GM19043 (cell line): ENCODE measurements around the gene PDGFC.

ENCODE experiments used
- ATAC-seq: cut with Tn5 transposase; IDR thresholded peaks from one replicate; pipeline ENCODE4 v1.9.1; 2021; ENCODE audit warnings: low read depth; ENCODE audit not compliant: unreplicated experiment

The PDGFC gene

GRCh38 chr4:156763511-156763910, 208.1 kb downstream of the PDGFC start:
- ATAC-seq: no peak

- ATAC-seq: no peak
These were observed 208.7 kb downstream of the PDGFC start for GRCh38 chr4:156762851-156763250.

GRCh38 chr4:156756118-156756517, 215.5 kb downstream of the PDGFC start:
- ATAC-seq: no peak

- ATAC-seq: no peak
These were observed 216.6 kb downstream of the PDGFC start for GRCh38 chr4:156754832-156755570.

- ATAC-seq: no peak
These were observed 220.1 kb downstream of the PDGFC start for GRCh38 chr4:156751486-156751885.

- ATAC-seq: no peak
These were observed 221.9 kb downstream of the PDGFC start for GRCh38 chr4:156749426-156750403.

GRCh38 chr4:156746111-156746510, 225.5 kb downstream of the PDGFC start:
- ATAC-seq: no peak

- ATAC-seq: no peak
These were observed 232.8 kb downstream of the PDGFC start for GRCh38 chr4:156738766-156739165.

- no peak for ATAC-seq
These were observed 236.4 kb downstream of the PDGFC start for GRCh38 chr4:156734965-156735895.

- no peak for ATAC-seq
These were observed 238.0 kb downstream of the PDGFC start for GRCh38 chr4:156733582-156733981.

- ATAC-seq: no peak
These were observed 239.0 kb downstream of the PDGFC start for GRCh38 chr4:156732634-156733033.

GRCh38 chr4:156729416-156729815, 242.2 kb downstream of the PDGFC start:
- ATAC-seq: no peak

GRCh38 chr4:156725257-156725656, 246.3 kb downstream of the PDGFC start:
- no peak for ATAC-seq

GRCh38 chr4:156723951-156724668, 247.5 kb downstream of the PDGFC start:
- no peak for ATAC-seq

- ATAC-seq: no peak
These were observed 253.4 kb downstream of the PDGFC start for GRCh38 chr4:156718226-156718625.

GRCh38 chr4:156711193-156711590, 260.4 kb downstream of the PDGFC start:
- no peak for ATAC-seq
